SHP77 (cell line): ENCODE results near the gene PRKCI.
"Not testable (repeated sequence)": the region's sequence is repeated elsewhere in the genome, so short reads cannot be mapped to it uniquely, and the experiment has no call there.

Source experiments
- DNase-seq, 2 experiments: peaks; one replicate each; lab custom pipeline; 2025; lab: John Stamatoyannopoulos, UW

PRKCI gene

DNA sequence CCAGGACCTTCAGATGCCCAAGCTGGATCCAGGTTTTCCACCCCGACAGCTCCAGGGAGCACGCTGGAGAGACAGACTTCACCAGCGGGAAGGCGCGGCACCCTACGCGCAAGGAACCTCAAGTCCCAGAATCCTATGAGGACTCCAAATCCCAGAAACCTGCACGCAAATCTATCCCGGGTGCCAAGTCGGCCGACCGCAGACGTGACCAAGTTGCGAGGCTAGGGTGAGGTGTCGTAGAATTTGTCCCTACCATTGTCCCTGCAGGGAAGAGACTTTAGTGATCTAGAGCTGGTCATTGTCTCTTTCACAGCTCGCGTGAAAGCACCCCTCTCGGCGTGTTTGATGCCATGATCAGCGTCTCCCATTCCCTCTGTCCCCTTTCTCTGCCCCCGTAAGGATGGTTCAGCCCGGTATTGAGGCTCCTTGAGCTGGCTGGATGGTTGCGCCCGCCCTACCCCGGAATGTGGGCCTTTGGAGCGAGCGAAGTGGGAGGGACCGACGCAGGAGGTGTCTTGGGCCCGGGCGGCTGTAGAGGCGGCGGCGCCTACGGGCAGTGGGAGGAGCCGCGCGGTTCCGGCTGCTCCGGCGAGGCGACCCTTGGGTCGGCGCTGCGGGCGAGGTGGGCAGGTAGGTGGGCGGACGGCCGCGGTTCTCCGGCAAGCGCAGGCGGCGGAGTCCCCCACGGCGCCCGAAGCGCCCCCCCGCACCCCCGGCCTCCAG, at the start of gene PRKCI:
Gene PRKCI, plus strand, starts transcription at position 501 of the 723 bp plus-strand sequence. CDS start 246 bp downstream, outside the sequence.
- DNase-seq, result peak; percentile 91 to 93

DNA sequence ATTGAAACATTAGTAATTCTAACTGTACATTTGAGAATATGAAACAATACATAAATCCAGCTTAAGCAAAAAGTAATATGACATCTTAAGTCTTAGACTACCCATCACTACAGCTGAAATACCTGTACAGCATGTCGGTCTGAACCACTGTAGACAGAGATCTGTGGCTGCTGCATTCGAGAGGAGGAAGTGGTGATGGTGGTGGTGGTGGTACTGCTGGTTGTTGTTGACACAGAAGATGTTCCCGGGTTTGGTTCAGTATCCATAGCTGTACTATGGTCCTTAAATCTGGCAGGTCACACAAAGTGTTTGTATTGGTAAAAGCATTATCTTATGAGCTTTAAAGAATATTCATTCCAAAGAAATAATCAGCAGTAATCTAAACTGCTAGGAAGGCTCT, 43.6 kb upstream of the PRKCI start:
- no peak for DNase-seq

GRCh38 chr3:170179432-170179831, 42.8 kb upstream of the PRKCI start:
- DNase-seq, result no peak

GRCh38 chr3:170180079-170180907, 41.9 kb upstream of the PRKCI start:
- DNase-seq, result no peak

- peak; percentile 80 to 84 for DNase-seq
Observed at GRCh38 chr3:170180908-170181885, 41.0 kb upstream of the PRKCI start, which contains the start of gene PHC3. TSS of gene PHC3 (minus strand) at chr3:170181733. CDS start at chr3:170181715, 18 bp downstream.

DNA sequence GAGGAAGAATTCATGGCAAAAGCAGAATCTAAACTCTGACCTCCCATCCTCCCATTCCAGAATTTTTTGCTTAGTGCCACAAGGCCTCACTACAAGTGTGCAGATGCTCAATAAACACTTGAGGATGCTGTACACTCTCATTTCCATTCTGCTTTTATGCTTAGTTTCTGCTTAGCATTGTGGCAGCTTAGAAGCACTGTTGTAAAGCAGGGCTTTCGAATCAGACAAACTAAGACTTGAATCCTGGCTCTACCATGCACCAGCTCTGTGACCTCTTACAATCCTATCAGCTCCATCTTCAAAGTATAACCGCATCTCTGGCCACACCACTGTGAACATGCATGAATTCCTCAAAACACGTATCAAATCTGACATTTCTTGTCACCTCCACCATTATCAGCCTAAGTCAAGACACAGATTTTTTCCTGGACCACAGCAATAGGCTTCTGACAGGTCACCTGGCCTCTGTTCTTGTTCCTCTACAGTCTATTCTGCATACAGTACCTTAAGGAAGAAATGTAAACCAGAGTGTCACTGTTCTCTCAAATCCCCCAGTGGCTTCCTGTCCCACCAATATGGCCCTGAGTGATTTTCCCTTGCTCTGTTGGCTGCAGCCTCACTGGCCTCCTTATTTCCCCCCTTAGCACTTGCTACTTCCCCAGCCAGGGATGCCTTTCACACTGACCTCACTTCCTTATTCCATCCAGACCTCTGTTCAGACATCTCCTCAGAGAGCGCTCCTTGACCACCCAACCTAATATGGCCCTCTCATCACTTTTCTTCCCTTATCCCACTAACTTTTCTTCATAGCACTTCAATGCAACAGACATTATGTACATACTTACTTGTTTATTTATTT, 32.6 kb upstream of the PRKCI start:
- DNase-seq, result no peak

GRCh38 chr3:170195759-170196158, 26.5 kb upstream of the PRKCI start:
- not testable (repeated sequence) for DNase-seq

- DNase-seq, result no peak
Observed at GRCh38 chr3:170196833-170197232, 25.4 kb upstream of the PRKCI start.

- no peak for DNase-seq
Observed at GRCh38 chr3:170200987-170201386, 21.2 kb upstream of the PRKCI start.

- DNase-seq, result no peak
Observed at GRCh38 chr3:170201527-170201926, 20.7 kb upstream of the PRKCI start.

- no peak for DNase-seq
Observed at GRCh38 chr3:170203457-170203856, 18.8 kb upstream of the PRKCI start.

DNA sequence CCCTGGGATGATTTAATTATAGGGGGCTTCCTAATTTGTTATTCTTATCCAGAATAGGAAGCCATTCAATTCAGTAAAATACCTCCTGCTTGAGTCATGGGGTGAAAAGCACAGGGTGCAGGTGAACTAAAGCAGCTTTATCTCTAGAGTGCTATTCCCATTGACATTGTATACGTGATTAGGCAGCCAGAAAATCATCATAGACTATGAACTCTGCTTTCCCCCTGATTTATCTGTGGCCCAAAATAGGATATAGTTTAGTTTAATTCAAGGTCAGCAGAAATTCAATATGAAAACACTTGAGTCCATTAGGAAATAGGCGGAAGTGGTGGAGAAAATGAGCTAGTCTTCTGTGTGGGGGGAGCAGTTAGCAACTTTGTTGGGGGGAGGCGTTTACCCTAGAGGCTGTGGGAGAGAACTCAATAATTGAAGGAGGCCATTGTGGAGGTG, 18.2 kb upstream of the PRKCI start:
- DNase-seq, result no peak

- no peak for DNase-seq
Observed at GRCh38 chr3:170204509-170204908, 17.7 kb upstream of the PRKCI start.

DNA sequence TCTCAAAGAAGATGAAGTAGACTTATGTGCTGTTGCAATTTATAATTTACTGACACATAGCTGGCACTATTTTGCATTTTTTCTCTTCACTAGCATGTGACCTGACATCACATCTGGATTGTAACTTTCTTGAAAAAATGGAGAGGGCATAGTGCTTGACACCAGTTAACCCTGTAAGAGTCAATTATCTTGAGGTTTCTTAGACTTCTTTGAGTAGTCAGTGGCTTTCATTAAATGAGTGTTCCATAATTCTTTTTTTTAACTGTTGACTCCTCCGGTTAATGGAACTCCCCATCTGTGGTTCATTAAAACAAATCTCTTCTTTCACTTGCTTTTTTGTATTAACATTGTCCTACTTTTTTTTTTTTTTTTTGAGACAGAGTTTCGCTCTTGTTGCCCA, 16.9 kb upstream of the PRKCI start:
- DNase-seq, result no peak

- not testable (repeated sequence) for DNase-seq
Observed at GRCh38 chr3:170206164-170206762, 16.0 kb upstream of the PRKCI start.

- no peak for DNase-seq
Observed at GRCh38 chr3:170207717-170208116, 14.5 kb upstream of the PRKCI start.

GRCh38 chr3:170211668-170212067, 10.6 kb upstream of the PRKCI start:
- DNase-seq, result no peak

- DNase-seq, result no peak
Observed at GRCh38 chr3:170219850-170220249, 2.4 kb upstream of the PRKCI start.

DNA sequence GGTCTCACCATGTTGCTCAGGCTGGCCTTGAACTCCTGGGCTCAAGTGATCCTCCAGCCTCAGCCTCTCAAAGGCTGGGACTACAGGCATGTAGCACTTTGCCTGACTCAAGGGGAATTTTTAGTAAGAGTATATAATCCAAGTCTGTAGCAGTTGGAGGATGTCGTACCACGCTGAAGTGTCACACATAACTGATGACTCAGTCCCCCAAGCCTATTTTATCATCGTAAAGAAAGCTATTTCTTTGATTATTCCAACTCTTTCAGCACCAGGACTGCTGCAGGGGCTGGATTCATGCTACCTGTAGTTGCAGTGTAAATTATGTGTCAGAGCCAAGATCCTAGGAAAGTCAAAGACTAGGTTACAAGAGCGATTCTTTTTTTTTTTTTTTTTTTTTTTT, 1.4 kb upstream of the PRKCI start:
- DNase-seq, result no peak
